Activated CD4-positive, CD25-positive, alpha-beta regulatory T cell treated with anti-CD3 and anti-CD28 coated beads, Interleukin-2, amount 50 U/mL, for 72 hours (primary cell): ENCODE data around the gene DTNBP1.
"Not testable (repeated sequence)": the region's sequence is repeated elsewhere in the genome, so short reads cannot be mapped to it uniquely, and the experiment has no call there.

Experiments
- DNase-seq: peaks from one replicate; pipeline ENCODE4 v3.0.0; 2021

Gene DTNBP1

DNA sequence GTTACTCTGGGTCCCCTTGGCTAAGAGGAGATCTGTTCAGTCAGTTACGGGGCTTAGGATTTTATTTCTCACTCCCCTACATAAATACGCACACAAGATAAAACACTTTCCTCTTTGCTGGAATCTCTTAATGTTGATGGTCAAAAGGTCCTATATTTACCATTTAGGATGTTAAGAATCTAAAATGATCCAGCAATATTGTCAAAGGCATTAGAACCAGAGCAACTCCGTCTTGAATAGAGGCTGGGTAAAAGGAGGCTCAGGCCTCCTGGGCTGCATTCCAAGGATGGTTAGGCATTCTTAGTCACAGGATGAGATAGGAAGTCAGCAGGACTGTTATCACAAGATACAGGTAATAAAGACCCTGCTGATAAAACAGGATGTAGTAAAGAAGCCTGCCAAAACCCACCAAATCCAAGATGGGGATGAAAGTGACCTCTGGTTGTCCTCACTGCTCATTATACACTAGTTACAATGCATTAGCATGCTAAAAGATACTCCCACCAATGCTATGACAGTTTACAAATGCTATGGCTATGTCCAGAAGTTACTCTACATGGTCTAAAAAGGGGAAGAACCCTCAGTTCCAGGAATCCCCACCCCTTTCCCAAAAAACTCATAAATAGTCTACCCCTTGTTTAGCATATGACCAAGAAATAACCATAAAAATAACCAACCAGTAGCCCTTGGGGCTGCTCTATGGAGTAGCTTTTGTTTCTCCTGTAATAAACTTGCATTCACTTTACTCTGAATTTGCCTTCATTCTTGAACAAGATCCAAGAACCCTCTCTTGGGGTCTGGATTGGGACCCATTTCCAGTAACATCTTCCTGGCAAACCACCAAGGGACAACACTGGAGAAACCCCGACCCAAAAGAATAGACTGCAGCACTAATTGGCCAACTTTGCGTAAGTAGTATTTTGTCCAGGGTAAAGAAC lies 107.5 kb downstream of the DTNBP1 start:
- DNase-seq = no peak

DNA sequence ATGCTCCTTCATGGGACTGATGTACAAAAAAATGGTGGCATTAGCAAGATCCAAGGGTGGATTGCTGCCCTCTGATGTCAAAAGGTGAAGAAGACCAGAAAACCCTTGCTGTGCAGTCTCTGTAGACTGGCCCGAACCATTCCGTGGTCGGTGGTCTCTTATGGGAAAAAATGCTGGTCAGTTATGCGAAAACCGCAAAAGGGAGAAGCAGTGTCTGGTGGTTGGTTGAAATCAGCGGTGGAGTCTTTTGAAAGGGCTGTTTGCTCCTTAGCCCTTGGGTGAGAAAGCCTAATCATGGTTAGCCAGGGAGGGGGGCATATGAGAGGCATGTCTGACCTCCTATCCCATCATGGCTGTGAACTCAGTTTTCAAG lies 108.1 kb downstream of the DTNBP1 start:
- no peak for DNase-seq

GRCh38 chr6:15553736-15554294 lies 109.0 kb downstream of the DTNBP1 start:
- DNase-seq = no peak

DNA sequence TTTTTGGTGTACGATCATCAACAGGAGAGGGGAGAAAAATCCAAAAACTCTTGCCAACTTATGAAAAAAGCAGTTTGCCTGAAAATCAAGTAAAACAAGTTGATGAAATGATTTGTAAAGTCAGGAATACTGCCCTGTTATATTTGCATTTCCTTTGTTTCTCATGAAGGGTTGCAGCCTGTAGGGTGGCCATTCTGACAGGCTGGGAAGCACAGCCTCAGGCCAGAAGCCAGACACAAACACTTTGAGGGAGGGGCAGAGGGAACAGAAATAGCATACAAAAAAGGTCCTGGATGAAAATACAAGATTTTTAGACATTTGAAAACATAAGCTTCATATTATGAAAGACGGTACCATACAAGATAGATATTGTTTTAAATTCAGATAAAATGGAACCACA lies 109.8 kb downstream of the DTNBP1 start:
- no peak for DNase-seq

GRCh38 chr6:15551798-15552197 lies 111.0 kb downstream of the DTNBP1 start:
- no peak for DNase-seq

DNA sequence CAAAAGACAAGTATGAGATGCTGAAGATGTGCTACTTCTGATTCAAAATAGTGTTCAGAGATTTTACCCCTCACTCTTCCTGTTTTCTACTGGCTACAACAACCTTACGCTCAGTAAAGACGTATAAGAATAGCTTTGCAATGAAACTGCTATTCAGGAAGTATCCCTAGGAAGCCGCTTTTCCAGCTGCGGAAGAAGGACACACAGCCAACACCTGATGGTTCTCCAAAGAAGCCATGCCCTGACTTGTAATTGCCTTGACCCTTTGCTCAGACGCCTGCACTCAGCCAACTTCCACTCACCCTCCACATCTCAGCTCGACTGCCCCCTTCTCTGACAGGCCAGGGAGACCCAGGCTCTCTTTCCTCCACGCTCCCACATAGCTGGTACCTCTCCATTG lies 111.6 kb downstream of the DTNBP1 start:
- no peak for DNase-seq

DNA sequence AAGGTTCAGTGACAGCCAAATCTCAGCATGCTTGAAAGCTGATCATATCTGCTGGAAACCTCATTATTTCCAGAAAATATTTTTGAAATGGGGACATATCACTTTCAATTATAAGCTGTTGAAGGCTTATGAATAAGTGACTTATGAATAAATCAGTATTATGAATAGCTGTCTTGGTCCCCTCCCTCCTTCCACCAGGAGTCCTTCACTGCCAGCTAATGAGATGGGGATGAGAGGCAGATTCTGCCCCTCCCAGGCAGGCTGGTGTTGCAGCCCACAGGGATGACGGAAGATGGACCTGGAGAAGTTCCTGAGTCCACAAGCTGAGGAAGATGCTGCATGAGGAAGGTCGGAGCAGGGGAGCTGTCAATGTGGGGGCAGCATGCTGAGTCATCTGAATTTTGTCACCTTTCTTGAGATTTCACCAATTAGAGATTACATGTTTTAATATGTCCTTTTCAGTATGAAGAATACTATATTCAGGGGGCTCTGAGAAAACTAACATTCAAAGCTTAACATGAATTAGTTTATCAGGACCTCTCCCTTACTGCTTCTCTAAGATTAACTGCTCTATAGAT lies 112.2 kb downstream of the DTNBP1 start:
- no peak for DNase-seq

DNA sequence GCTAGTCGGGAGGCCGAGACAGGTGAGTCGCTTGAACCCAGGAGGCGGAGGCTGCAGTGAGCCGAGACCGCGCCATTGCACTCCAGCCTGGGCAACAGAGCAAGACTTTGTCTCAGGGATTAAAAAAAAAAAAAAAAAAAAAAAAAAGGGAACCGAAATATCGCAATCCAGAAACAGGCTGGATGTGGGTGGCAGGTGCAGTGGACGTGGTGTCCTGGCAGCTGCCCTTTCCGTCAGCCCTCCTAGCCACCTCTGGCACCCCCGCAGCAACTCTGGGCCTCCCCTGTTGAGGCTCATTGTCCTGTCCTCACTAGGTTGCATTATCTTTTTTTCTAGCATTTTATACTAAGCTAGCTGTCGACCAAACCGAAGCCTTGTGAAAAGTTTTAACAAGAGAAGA lies 113.5 kb downstream of the DTNBP1 start:
- DNase-seq = no peak

DNA sequence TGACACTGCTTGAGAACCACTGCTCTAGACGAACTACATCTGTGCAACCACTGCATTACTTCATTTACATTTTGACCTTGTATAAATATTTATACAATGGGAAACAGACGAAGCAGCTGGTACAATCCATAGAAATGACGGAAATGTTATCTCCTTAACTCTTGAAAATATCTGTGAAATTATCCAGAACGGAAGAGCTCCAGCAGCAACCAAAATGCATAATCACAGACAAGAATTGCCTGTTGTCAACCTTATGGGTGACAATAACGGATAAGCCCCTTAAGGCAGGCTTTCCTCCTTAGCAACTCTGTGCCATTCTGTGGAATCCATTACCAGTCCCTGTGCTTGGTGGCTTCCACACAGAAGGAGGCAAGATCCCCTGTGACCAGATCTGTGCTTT lies 115.4 kb downstream of the DTNBP1 start:
- no peak for DNase-seq

GRCh38 chr6:15546591-15546990 lies 116.2 kb downstream of the DTNBP1 start:
- DNase-seq = no peak

- DNase-seq = no peak
These were observed 118.4 kb downstream of the DTNBP1 start for GRCh38 chr6:15544321-15544900.

DNA sequence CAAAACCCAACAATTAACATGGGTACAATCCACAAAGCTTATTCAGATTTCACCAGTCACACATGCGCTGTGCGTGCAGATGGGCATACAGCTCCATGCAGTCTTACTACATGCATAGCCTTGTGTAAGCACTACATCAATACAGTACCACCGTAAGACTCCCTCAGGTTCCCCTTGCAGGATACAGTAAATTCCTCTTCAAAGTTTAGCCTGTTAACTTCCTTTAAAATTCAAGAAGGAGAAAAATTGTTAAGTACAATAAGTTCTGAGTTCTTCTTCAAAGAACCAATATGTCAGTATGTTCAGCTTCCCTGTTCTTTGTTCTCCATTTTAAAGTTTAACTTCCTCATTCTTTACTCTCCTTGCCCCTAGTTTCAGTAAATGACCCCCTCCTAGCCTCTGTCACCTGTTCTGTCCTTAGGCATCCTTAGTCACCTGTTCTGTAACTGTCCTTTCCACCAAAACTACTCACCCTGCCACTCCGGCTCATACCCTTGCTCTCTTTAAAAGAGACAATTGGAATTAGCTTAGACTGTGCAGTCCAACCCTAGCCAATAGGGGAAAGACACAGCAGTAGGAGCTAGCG lies 119.4 kb downstream of the DTNBP1 start:
- DNase-seq = not testable (repeated sequence)

GRCh38 chr6:15539722-15540270 lies 123.0 kb downstream of the DTNBP1 start:
- no peak for DNase-seq

GRCh38 chr6:15538766-15539495 lies 123.9 kb downstream of the DTNBP1 start:
- DNase-seq = no peak

GRCh38 chr6:15538106-15538505 lies 124.7 kb downstream of the DTNBP1 start:
- no peak for DNase-seq

GRCh38 chr6:15536198-15536955 lies 126.5 kb downstream of the DTNBP1 start:
- DNase-seq = no peak

GRCh38 chr6:15535495-15536197 lies 127.2 kb downstream of the DTNBP1 start:
- DNase-seq = no peak

GRCh38 chr6:15534974-15535373 lies 127.9 kb downstream of the DTNBP1 start:
- DNase-seq = no peak

DNA sequence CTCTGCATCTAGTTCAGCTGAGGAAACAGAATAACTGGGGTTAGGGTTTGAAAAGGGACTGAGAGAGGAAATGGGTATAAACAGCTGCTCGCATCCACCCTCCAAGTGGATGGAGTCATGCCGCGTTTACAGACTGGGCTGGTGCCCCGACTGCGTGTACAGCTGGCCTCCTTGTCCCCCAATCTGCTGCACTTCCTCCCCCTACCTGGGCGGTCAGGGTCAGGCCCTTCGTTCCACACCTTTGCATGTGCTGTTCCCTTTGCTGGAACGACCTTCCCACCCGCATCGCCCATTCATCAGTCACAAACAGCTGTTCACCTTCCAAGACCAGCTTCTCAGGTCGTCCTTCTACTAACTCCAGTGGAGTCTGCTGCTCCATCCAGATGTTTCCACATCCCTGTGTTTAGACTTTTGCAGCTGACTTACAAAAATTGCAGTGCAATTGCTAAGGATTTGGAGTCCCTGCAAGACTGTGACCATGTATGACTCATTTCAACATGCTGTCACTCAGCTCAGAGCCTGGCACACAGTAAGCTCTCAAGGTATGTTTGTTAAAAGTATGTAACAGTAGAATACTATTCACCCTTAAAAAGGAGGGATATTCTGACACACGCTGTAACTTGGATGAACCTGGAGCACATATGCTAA lies 129.3 kb downstream of the DTNBP1 start:
- DNase-seq = no peak

DNA sequence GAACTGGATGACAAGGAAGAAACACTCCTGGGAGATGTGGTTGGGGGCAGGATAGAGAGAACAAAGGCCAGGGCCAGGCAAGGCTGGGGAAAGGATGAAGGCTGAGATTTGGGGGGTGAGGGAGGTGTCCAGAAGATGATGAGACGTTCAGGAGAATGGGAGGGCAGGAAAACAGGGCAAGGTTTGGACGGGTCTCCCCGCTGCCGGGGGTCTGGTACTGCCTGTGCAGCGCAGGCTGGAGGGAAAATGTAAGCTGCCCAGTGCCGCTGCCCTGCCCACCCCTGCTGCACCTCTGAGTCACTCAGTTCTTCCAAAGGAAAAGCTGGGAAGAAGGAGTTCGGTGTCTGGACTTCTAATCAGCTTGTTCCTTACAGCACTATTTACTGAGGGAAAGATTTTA lies 130.9 kb downstream of the DTNBP1 start:
- DNase-seq = no peak
